Measurements from ENCODE around the gene SLC25A11. TPM values are rescaled to one million over a fixed set of nuclear protein-coding genes. Genes with fewer than 3 reads are reported as not detected.
A peak's percentile ranks its signal among the peaks of the same experiment; 100 is the strongest.

The SLC25A11 gene
- total RNA-seq, 1 donor from 2014 or later: 60.2 TPM

GRCh38 chr17:4945944-4946280, 6.1 kb upstream of the SLC25A11 start:
- H3K27ac Mint-ChIP-seq: peak overlapping the region; percentile 97
- DNase-seq (ENCODE audit: extremely low spot score, unreplicated experiment): no peak
- H3K4me1 Mint-ChIP-seq (ENCODE audit: unreplicated experiment): peaks cover 44% of the 10 kb centered on the region
- peaks cover 17% of the 10 kb centered on the region for H3K36me3 Mint-ChIP-seq
- peak overlapping the region; percentile 96 for H3K4me3 Mint-ChIP-seq
- TF ChIP-seq CTCF (conservative IDR thresholded peaks at IDR 0.05): no peak
- H3K27me3 Mint-ChIP-seq: no peaks in the 10 kb centered on the region
- no peaks in the 10 kb centered on the region for H3K9me3 Mint-ChIP-seq

GRCh38 chr17:4945176-4945943, 5.5 kb upstream of the SLC25A11 start:
- Mint-ChIP-seq H3K36me3 (peaks cover 17% of the 10 kb centered on the region), H3K27ac (peak overlapping the region; percentile 97), H3K9me3 (no peaks in the 10 kb centered on the region), H3K4me1 (ENCODE audit: unreplicated experiment) (peaks cover 39% of the 10 kb centered on the region), H3K4me3 (peak overlapping the region; percentile 85), H3K27me3 (no peaks in the 10 kb centered on the region)
- DNase-seq (ENCODE audit: extremely low spot score, unreplicated experiment): no peak
- no peak for TF ChIP-seq CTCF (conservative IDR thresholded peaks at IDR 0.05)

GRCh38 chr17:4944554-4945175, 4.8 kb upstream of the SLC25A11 start:
- no peak for TF ChIP-seq CTCF (conservative IDR thresholded peaks at IDR 0.05)
- no peaks in the 10 kb centered on the region for H3K27me3 Mint-ChIP-seq
- peak overlapping the region; percentile 85 for H3K4me3 Mint-ChIP-seq
- H3K27ac Mint-ChIP-seq: peak overlapping the region; percentile 97
- H3K36me3 Mint-ChIP-seq: peaks cover 17% of the 10 kb centered on the region
- no peak for DNase-seq (ENCODE audit: extremely low spot score, unreplicated experiment)
- no peaks in the 10 kb centered on the region for H3K9me3 Mint-ChIP-seq
- peaks cover 43% of the 10 kb centered on the region for H3K4me1 Mint-ChIP-seq (ENCODE audit: unreplicated experiment)

GRCh38 chr17:4944163-4944553, 4.3 kb upstream of the SLC25A11 start:
- H3K9me3 Mint-ChIP-seq: no peaks in the 10 kb centered on the region
- peaks cover 17% of the 10 kb centered on the region for H3K36me3 Mint-ChIP-seq
- H3K4me1 Mint-ChIP-seq (ENCODE audit: unreplicated experiment): peaks cover 44% of the 10 kb centered on the region
- DNase-seq (ENCODE audit: extremely low spot score, unreplicated experiment): no peak
- no peak for TF ChIP-seq CTCF (conservative IDR thresholded peaks at IDR 0.05)
- H3K27ac Mint-ChIP-seq: peak overlapping the region; percentile 97
- peak overlapping the region; percentile 71 for H3K4me3 Mint-ChIP-seq
- H3K27me3 Mint-ChIP-seq: no peaks in the 10 kb centered on the region

GRCh38 chr17:4942760-4943508, 3.1 kb upstream of the SLC25A11 start:
- Mint-ChIP-seq H3K9me3 (no peaks in the 10 kb centered on the region), H3K27ac (peak overlapping the region; percentile 67), H3K4me3 (peak overlapping the region; percentile 98), H3K4me1 (ENCODE audit: unreplicated experiment) (peaks cover 47% of the 10 kb centered on the region), H3K36me3 (peaks cover 17% of the 10 kb centered on the region), H3K27me3 (no peaks in the 10 kb centered on the region)
- no peak for DNase-seq (ENCODE audit: extremely low spot score, unreplicated experiment)
- no peak for TF ChIP-seq CTCF (conservative IDR thresholded peaks at IDR 0.05)

All from type B pancreatic cell (in vitro differentiated cells).